Measurements from ENCODE around the gene QTRT2.

DNA sequence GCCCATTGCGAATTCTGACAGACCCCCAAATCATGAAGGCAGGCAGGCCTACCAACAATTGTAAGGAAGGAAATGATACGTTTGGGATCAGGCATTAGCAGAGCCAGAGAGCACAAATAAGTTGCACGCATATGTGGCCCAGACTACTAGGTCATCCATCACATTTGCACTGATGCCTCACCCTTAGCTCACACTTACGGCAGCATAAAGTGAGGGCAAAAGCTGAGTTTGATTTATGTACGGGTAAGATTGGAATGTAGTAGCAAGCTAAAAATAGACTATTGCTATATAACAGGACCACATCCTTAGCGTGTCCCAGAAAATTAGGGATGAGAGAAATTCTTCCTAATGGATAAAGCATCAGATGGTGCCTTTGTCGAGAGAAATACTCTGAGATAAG lies 58.6 kb downstream of the QTRT2 start:
- TF ChIP-seq, protein P1, sequence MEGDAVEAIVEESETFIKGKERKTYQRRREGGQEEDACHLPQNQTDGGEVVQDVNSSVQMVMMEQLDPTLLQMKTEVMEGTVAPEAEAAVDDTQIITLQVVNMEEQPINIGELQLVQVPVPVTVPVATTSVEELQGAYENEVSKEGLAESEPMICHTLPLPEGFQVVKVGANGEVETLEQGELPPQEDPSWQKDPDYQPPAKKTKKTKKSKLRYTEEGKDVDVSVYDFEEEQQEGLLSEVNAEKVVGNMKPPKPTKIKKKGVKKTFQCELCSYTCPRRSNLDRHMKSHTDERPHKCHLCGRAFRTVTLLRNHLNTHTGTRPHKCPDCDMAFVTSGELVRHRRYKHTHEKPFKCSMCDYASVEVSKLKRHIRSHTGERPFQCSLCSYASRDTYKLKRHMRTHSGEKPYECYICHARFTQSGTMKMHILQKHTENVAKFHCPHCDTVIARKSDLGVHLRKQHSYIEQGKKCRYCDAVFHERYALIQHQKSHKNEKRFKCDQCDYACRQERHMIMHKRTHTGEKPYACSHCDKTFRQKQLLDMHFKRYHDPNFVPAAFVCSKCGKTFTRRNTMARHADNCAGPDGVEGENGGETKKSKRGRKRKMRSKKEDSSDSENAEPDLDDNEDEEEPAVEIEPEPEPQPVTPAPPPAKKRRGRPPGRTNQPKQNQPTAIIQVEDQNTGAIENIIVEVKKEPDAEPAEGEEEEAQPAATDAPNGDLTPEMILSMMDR (IDR thresholded peaks at IDR 0.05), result no peak
- no peak for TF ChIP-seq POLR2A (IDR thresholded peaks at IDR 0.05)

All from lower leg skin (tissue), 3 donors.